Endothelial cell of hepatic sinusoid (primary cell): ENCODE data around the gene FAM107B.

Experiments used
- in situ Hi-C: cut with HindIII; loops from 2 replicates; pipeline ENCODE4 v1.10.0; 2017; ENCODE audit warnings: low sequenced_read_pairs

FAM107B gene

GRCh38 chr10:14562218-14563075, 212.2 kb downstream of the FAM107B start:
- in situ Hi-C loops, result no loop called here

- in situ Hi-C loops, result no loop called here
These were observed 213.6 kb downstream of the FAM107B start for GRCh38 chr10:14560791-14561765.

- in situ Hi-C loops, result no loop called here
These were observed 214.4 kb downstream of the FAM107B start for GRCh38 chr10:14560274-14560673.

- in situ Hi-C loops, result loop anchor here (5.0 kb wide), 1 partner anchor 51 kb away; no protein-coding TSS in a partner anchor
These were observed 216.7 kb downstream of the FAM107B start for GRCh38 chr10:14558025-14558424.

GRCh38 chr10:14557567-14557966, 217.1 kb downstream of the FAM107B start:
- in situ Hi-C loops, result loop anchor here (5.0 kb wide), 1 partner anchor 50 kb away; no protein-coding TSS in a partner anchor

- in situ Hi-C loops, result loop anchor here (5.0 kb wide), 1 partner anchor 49 kb away; no protein-coding TSS in a partner anchor
These were observed 218.3 kb downstream of the FAM107B start for GRCh38 chr10:14556285-14556956.

- in situ Hi-C loops, result loop anchor here (5.0 kb wide), 1 partner anchor 49 kb away; no protein-coding TSS in a partner anchor
These were observed 218.9 kb downstream of the FAM107B start for GRCh38 chr10:14555807-14556206.

GRCh38 chr10:14554491-14555205, 220.0 kb downstream of the FAM107B start:
- in situ Hi-C loops, result loop anchor here (5.0 kb wide), 1 partner anchor 47 kb away; no protein-coding TSS in a partner anchor

GRCh38 chr10:14554091-14554490, 220.6 kb downstream of the FAM107B start:
- in situ Hi-C loops, result no loop called here

GRCh38 chr10:14553448-14553847, 221.2 kb downstream of the FAM107B start:
- in situ Hi-C loops, result no loop called here

- in situ Hi-C loops, result no loop called here
These were observed 222.7 kb downstream of the FAM107B start for GRCh38 chr10:14552015-14552414.

- in situ Hi-C loops, result no loop called here
These were observed 224.2 kb downstream of the FAM107B start for GRCh38 chr10:14550471-14550981.

GRCh38 chr10:14549496-14549895, 225.2 kb downstream of the FAM107B start:
- in situ Hi-C loops, result loop anchor here (25.0 kb wide), 1 partner anchor 288 kb away; the partner anchor contains the start of genes CDNF, HSPA14 and MSANTD7

GRCh38 chr10:14548970-14549369, 225.7 kb downstream of the FAM107B start:
- in situ Hi-C loops, result loop anchor here (25.0 kb wide), 1 partner anchor 288 kb away; the partner anchor contains the start of genes CDNF, HSPA14 and MSANTD7

- in situ Hi-C loops, result loop anchor here (25.0 kb wide), 1 partner anchor 289 kb away; the partner anchor contains the start of genes CDNF, HSPA14 and MSANTD7
These were observed 226.2 kb downstream of the FAM107B start for GRCh38 chr10:14548474-14548873.

GRCh38 chr10:14547816-14548215, 226.9 kb downstream of the FAM107B start:
- in situ Hi-C loops, result loop anchor here (25.0 kb wide), 1 partner anchor 289 kb away; the partner anchor contains the start of genes CDNF, HSPA14 and MSANTD7

GRCh38 chr10:14545827-14546226, 228.9 kb downstream of the FAM107B start:
- in situ Hi-C loops, result loop anchor here (25.0 kb wide), 1 partner anchor 291 kb away; the partner anchor contains the start of genes CDNF, HSPA14 and MSANTD7

GRCh38 chr10:14543904-14544210, 230.8 kb downstream of the FAM107B start:
- in situ Hi-C loops, result loop anchor here (25.0 kb wide), 1 partner anchor 293 kb away; the partner anchor contains the start of genes CDNF, HSPA14 and MSANTD7
